ENCODE results near the gene CRYAA. TPM values are rescaled to one million over a fixed set of nuclear protein-coding genes. Genes with fewer than 3 reads are reported as not detected.

Gene CRYAA
- total RNA-seq, 1 donor from 2014 or later: not detected

DNA sequence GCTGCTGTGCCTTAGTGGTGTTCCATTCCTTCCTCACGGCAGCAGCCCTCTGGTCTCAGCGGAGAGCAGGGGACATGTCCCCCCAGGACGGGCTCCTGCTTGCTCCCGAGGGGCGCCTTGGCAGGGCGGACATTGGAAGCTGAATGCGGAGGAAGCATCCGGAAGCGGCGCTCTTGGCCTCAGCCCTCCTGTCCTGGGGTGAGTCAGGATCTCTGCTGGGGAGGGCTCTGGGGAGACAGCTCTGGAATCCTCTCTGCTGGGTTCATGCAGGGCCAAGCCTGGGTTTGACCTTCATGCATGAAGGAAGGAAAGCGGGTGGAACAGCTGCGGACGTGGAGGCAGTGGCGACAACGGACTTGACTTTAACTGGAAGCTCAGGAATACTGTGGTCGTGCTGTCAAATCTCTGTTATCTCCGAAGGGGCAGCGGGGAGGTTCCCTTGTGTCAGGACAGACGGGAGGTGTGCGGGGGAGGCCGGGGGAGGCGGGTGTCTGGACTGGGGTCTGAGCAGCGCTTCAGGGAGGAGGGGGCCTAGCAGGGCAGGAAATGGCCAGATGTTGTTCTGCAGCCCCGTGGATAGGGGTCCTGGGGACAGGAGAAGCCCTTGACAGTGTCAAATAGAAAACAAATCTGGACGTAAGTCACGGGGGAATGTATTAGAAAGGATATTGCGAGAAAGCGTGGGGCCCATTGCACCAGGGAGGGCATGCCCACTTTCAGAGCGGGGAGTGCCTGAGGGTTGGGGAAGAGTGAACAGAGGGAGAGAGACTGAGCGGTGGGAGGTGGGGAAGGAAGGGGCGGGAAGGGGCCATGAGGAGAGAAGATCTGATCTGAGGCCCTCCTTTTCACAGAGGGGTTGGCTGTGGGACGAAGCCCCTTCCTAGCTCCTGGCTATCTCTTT is 26.6 kb downstream of the CRYAA start:
- DNase-seq (ENCODE audit: low spot score in 2 of 2) (no peak), FAIRE-seq (no peak)

GRCh38 chr21:43196826-43197225 is 28.0 kb downstream of the CRYAA start:
- FAIRE-seq: no peak
- DNase-seq (ENCODE audit: low spot score in 2 of 2): peak in 1 of 2 donors; percentile 31

- DNase-seq (ENCODE audit: low spot score in 2 of 2) (no peak), FAIRE-seq (no peak)
Measured at GRCh38 chr21:43198376-43198775, 29.6 kb downstream of the CRYAA start.

GRCh38 chr21:43201491-43201890 is 32.7 kb downstream of the CRYAA start:
- FAIRE-seq: no peak
- no peak for DNase-seq (ENCODE audit: low spot score in 2 of 2)

GRCh38 chr21:43203591-43203990 is 34.8 kb downstream of the CRYAA start:
- FAIRE-seq (no peak), DNase-seq (ENCODE audit: low spot score in 2 of 2) (no peak)

DNA sequence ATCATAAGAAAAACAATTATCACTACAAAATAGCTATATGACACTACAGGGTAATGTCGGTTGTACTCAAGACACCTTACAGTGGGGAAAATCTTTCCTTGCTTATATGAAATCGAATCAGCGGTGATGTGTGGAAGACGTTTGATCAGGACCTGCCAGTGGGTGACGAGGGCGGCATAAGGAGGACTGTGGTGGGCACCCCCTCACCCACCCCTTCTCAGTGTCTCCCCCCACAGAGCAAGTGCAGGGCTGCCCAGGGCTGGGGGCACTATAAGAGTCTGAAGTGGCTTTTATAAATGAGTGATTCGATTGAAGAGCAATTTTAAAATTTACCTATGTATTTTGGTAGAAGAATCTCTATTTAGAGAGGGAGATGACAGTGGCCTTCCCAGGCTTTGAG is 35.8 kb downstream of the CRYAA start:
- FAIRE-seq (no peak), DNase-seq (ENCODE audit: low spot score in 2 of 2) (no peak)

- no peak for FAIRE-seq
- DNase-seq (ENCODE audit: low spot score in 2 of 2): no peak
Measured at GRCh38 chr21:43206231-43207042, 37.6 kb downstream of the CRYAA start.

DNA sequence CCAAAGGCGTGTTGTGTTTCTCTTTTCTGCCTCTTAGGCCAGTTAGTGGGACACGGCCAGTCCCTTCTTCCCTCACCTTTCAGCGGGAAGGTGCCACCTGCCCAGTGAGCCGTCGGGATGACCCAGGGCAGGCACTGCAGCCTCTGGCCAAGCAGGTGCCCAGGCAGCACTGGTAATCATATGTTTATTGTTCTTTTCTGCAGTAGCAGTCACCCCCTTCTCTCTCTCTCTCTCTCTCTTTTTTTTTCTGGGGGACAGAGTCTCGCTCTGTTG is 38.2 kb downstream of the CRYAA start:
- FAIRE-seq (no peak), DNase-seq (ENCODE audit: low spot score in 2 of 2) (no peak)

GRCh38 chr21:43207868-43208267 is 39.1 kb downstream of the CRYAA start:
- DNase-seq (ENCODE audit: low spot score in 2 of 2) (no peak), FAIRE-seq (no peak)

GRCh38 chr21:43208561-43209332 is 39.9 kb downstream of the CRYAA start:
- FAIRE-seq (no peak), DNase-seq (ENCODE audit: low spot score in 2 of 2) (no peak)

- FAIRE-seq: no peak
- no peak for DNase-seq (ENCODE audit: low spot score in 2 of 2)
Measured at GRCh38 chr21:43209575-43210453, 41.0 kb downstream of the CRYAA start.

DNA sequence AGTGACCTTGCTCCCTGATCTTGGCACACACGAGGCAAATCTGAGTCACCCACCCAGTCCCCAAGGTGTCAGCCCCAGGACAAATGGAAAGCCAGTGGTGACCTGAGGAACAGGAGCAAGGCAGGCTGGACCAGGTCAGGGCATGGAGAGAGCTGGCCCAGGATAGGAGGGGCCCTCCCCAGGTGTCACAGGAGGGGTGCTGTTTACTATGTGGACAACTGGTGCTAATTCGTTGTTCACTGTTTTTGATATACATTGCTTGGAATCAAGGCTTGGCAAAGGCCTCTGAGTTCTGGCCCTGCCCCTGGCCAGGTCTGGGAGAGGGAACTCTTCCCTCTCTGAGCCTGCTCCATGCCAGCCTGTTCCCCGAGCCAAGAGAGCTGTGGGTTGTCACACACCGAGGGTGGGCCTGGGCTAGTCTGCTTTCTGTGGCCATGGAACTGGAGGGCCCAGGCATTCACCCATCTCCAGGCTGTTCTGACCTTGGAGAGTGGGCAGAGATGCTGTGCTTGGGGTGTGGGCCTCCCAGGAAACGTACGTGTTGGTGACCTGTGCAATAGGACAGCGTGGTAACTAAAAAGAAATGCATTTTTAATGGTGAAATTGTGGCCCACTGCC is 41.8 kb downstream of the CRYAA start:
- no peak for DNase-seq (ENCODE audit: low spot score in 2 of 2)
- FAIRE-seq: no peak

GRCh38 chr21:43211072-43211759 is 42.4 kb downstream of the CRYAA start:
- DNase-seq (ENCODE audit: low spot score in 2 of 2) (no peak), FAIRE-seq (no peak)

DNA sequence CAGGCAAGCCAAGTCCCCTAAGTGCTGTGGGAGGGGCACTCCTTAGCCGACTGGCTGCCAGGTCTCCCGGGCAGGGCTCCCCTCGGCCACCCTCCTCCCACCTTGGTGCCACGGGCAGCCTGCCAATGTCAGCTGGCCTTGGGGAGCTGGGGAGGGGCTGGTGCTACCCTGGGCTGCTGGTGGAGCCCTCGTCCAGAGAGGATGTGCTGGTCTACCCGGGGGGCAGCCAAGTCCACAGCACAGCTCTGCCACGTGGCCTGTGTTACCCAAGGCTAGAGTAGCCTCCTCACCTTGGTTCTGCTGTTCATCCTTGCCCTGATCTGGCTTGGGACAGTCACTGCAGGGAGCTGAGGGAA is 42.9 kb downstream of the CRYAA start:
- FAIRE-seq (no peak), DNase-seq (ENCODE audit: low spot score in 2 of 2) (no peak)

Other genes starting within 250 kb of the CRYAA start
- gene ERVH48-1, start 243.4 kb upstream of the CRYAA start, total RNA-seq: not detected
- gene PKNOX1, start 194.4 kb upstream of the CRYAA start, total RNA-seq: 23.2 TPM
- 51.4 TPM for gene CBS, start 93.2 kb upstream of the CRYAA start, total RNA-seq
- 21.2 TPM for gene U2AF1, start 61.4 kb upstream of the CRYAA start, total RNA-seq